Keratinocyte (primary cell): Measurements from ENCODE around the gene CCSAP. TPM values are rescaled to one million over a fixed set of nuclear protein-coding genes. Genes with fewer than 3 reads are reported as not detected.

Experiments used
- DNase-seq: peaks from one replicate; pipeline ENCODE4 v3.0.0-alpha.2; 2011; ENCODE audit warnings: low read depth, missing footprints, low spot score
- FAIRE-seq: peaks from 2 replicates; lab custom pipeline; 2011; peaks lifted over from hg19 to GRCh38; lab: Jason Lieb, UNC
- H2AFZ ChIP-seq: 2 replicates; pipeline ENCODE4 v1.6.0; 2012; ENCODE audit warnings: low read length, control low read depth, inconsistent platforms; ENCODE audit not compliant: control insufficient read depth
- H3K27ac ChIP-seq: 2 replicates; pipeline ENCODE4 v1.5.1; 2011; ENCODE audit warnings: low read length; ENCODE audit not compliant: control insufficient read depth, insufficient read depth
- H3K27me3 ChIP-seq: 3 replicates; pipeline ENCODE4 v1.6.0; 2011; ENCODE audit warnings: low read length; ENCODE audit not compliant: control insufficient read depth, insufficient read depth; ENCODE audit errors: extremely low read depth
- H3K36me3 ChIP-seq, 2 experiments: 2 replicates in 1 of 2; 3 replicates in 1 of 2; pipeline ENCODE4 v1.5.1; 2011; ENCODE audit warnings: low read length in 2 of 2, mild to moderate bottlenecking in 1 of 2; ENCODE audit not compliant: control insufficient read depth in 2 of 2, insufficient read depth in 2 of 2; ENCODE audit errors: extremely low read depth in 1 of 2
- H3K4me1 ChIP-seq: 3 replicates; pipeline ENCODE4 v1.5.1; 2011; ENCODE audit warnings: low read length; ENCODE audit not compliant: control insufficient read depth, insufficient read depth; ENCODE audit errors: extremely low read depth
- H3K4me2 ChIP-seq: 3 replicates; pipeline ENCODE4 v1.6.0; 2011; ENCODE audit warnings: low read depth, low read length; ENCODE audit not compliant: control insufficient read depth, insufficient read depth; ENCODE audit errors: extremely low read depth
- H3K4me3 ChIP-seq, 3 experiments: fragments of 200-600 bp in 1 of 3; sonication (generic) in 1 of 3; 2 replicates in 2 of 3; 3 replicates in 1 of 3; pipeline ENCODE4 v1.5.1; 2011 to 2016; ENCODE audit warnings: low read length in 3 of 3, mild to moderate bottlenecking in 3 of 3, control low read depth in 2 of 3, inconsistent platforms in 1 of 3, low read depth in 1 of 3, mixed read lengths in 1 of 3, mixed run types in 1 of 3, moderate library complexity in 1 of 3; ENCODE audit not compliant: control insufficient read depth in 2 of 3, insufficient read depth in 2 of 3; ENCODE audit errors: extremely low read depth in 1 of 3
- H3K79me2 ChIP-seq: 2 replicates; pipeline ENCODE4 v1.6.0; 2012; ENCODE audit warnings: low read length; ENCODE audit not compliant: control insufficient read depth, insufficient read depth
- H3K9ac ChIP-seq: 3 replicates; pipeline ENCODE4 v1.6.0; 2011; ENCODE audit warnings: low read length; ENCODE audit not compliant: control insufficient read depth, insufficient read depth; ENCODE audit errors: extremely low read depth
- H3K9me1 ChIP-seq: 3 replicates; pipeline ENCODE4 v1.6.0; 2011; ENCODE audit warnings: low read length; ENCODE audit not compliant: control insufficient read depth, insufficient read depth; ENCODE audit errors: extremely low read depth
- H3K9me3 ChIP-seq: 2 replicates; pipeline ENCODE4 v1.5.1; 2012; ENCODE audit warnings: low read depth, low read length; ENCODE audit not compliant: control insufficient read depth
- H4K20me1 ChIP-seq: 3 replicates; pipeline ENCODE4 v1.6.0; 2011; ENCODE audit warnings: low read length; ENCODE audit not compliant: control insufficient read depth, insufficient read depth; ENCODE audit errors: extremely low read depth
- EZH2 ChIP-seq: IDR thresholded peaks from one replicate; pipeline ENCODE4 v1.6.1; 2012; ENCODE audit warnings: inconsistent platforms, mild to moderate bottlenecking, low read length, moderate library complexity
- dilution Hi-C: fragments of 300-500 bp; cut with MboI; formaldehyde crosslinking; loops from one replicate; pipeline ENCODE4 v1.7.0; 2020; ENCODE audit warnings: low sequenced_read_pairs; ENCODE audit not compliant: extremely low pct_ligation_motif_present
- polyA plus RNA-seq, 5 experiments: library from polyadenylated mRNA; depleted of rRNA in 3 of 5; stranded (reverse) in 3 of 5; stranded (forward) in 1 of 5; unstranded in 1 of 5; fragments of >200 nt; gene quantifications; 1 replicate in 1 of 5; 2 replicates in 3 of 5; 3 replicates in 1 of 5; pipeline versions ENCODE4 v1.2.1 to v1.2.3, GENCODE V29; 2011 to 2012; ENCODE audit warnings: missing spikeins in 2 of 5, low read depth in 1 of 5, low replicate concordance in 1 of 5
- TF ChIP-seq, protein P1 (sequence below), 3 experiments: IDR thresholded peaks in 1 of 3; conservative IDR thresholded peaks in 1 of 3; optimal IDR thresholded peaks in 1 of 3; 2 replicates in 2 of 3; 3 replicates in 1 of 3; pipeline versions ENCODE3 to v1.5.1; 2011; ENCODE audit warnings: low read length in 3 of 3, mild to moderate bottlenecking in 3 of 3, moderate library complexity in 2 of 3, control low read depth in 1 of 3, inconsistent platforms in 1 of 3; ENCODE audit not compliant: insufficient read depth in 2 of 3; ENCODE audit errors: extremely low read depth in 1 of 3

Gene CCSAP
- polyA plus RNA-seq, 1 donor (not counting 4 experiments of a cell fraction or from before 2014, with no cell fraction given) = 6.5 TPM

DNA sequence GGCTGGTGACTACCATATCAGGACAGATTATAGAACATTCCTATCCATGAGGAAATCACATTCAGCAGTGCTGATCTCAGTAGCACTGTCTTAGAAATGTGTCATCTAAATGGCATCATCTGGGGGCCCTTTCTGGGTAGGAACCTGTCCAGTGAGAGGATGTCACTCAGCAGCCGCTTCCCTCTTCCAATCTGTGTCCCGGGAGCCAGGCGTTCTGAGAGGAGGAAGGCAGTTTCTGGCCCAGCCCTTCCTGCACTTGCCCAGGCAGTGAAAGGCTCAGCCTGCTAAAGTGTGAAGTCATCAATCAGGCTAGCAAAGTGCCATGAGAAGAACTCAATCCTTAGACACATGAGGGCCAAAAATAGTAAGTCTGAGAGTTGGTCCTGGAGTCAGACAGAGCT is 46.3 kb downstream of the CCSAP start:
- H3K27ac ChIP-seq = no peak overlapping the region

DNA sequence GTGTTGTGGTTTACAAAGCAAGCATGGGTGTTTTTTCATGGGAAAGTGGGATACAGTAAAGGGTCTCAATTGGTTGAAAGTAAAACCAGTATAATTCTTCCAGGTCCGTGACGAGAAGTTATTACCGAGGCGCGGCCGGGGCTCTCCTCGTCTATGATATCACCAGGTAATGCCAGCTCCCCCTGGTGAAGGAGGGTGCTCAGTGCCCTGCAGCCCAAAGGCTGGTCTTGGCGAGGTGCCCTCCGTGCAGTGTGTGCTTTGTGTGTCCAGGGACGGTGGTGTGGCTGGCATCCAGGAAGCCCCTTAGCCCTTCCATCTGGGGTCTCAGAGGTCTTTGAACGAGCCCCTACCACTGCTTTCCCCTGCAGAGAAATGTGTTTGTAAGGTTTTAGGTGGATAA is 47.1 kb downstream of the CCSAP start:
- Histone ChIP-seq H3K4me1 (no peaks in the 10 kb centered on the region), H3K4me2 (no peak overlapping the region), H3K27ac (no peak overlapping the region), H4K20me1 (no peaks in the 10 kb centered on the region), H3K4me3 (no peak overlapping the region), H3K9me3 (no peaks in the 10 kb centered on the region), H3K9ac (no peak overlapping the region), H3K9me1 (no peaks in the 10 kb centered on the region), H2AFZ (no peak overlapping the region), H3K79me2 (no peaks in the 10 kb centered on the region), H3K27me3 (no peaks in the 10 kb centered on the region), H3K36me3 (peaks cover 17 to 22% of the 10 kb centered on the region in 2 experiments)
- dilution Hi-C loops = no loop called here
- DNase-seq (no peak), FAIRE-seq (no peak)
- TF ChIP-seq, protein P1, sequence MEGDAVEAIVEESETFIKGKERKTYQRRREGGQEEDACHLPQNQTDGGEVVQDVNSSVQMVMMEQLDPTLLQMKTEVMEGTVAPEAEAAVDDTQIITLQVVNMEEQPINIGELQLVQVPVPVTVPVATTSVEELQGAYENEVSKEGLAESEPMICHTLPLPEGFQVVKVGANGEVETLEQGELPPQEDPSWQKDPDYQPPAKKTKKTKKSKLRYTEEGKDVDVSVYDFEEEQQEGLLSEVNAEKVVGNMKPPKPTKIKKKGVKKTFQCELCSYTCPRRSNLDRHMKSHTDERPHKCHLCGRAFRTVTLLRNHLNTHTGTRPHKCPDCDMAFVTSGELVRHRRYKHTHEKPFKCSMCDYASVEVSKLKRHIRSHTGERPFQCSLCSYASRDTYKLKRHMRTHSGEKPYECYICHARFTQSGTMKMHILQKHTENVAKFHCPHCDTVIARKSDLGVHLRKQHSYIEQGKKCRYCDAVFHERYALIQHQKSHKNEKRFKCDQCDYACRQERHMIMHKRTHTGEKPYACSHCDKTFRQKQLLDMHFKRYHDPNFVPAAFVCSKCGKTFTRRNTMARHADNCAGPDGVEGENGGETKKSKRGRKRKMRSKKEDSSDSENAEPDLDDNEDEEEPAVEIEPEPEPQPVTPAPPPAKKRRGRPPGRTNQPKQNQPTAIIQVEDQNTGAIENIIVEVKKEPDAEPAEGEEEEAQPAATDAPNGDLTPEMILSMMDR (optimal IDR thresholded peaks at IDR 0.05 in 1 of 3, IDR thresholded peaks at IDR 0.05 in 1 of 3, conservative IDR thresholded peaks at IDR 0.05 in 1 of 3; ENCODE audit: extremely low read depth in 1 of 3, insufficient read depth in 2 of 3, low read length in 3 of 3) = no peak
- no peak for TF ChIP-seq EZH2

More for the DNA sequence above, 46.3 kb downstream of the CCSAP start:
- Histone ChIP-seq H2AFZ (no peak overlapping the region), H3K4me1 (no peaks in the 10 kb centered on the region), H3K9me1 (no peaks in the 10 kb centered on the region), H3K36me3 (peaks cover 20 to 25% of the 10 kb centered on the region in 2 experiments), H4K20me1 (no peaks in the 10 kb centered on the region), H3K9me3 (no peaks in the 10 kb centered on the region), H3K27me3 (no peaks in the 10 kb centered on the region), H3K4me2 (no peak overlapping the region), H3K9ac (no peak overlapping the region), H3K4me3 (no peak overlapping the region), H3K79me2 (no peaks in the 10 kb centered on the region)
- FAIRE-seq (no peak), DNase-seq (no peak)
- dilution Hi-C loops = no loop called here
- TF ChIP-seq, protein P1 (optimal IDR thresholded peaks at IDR 0.05 in 1 of 3, IDR thresholded peaks at IDR 0.05 in 1 of 3, conservative IDR thresholded peaks at IDR 0.05 in 1 of 3; ENCODE audit: extremely low read depth in 1 of 3, insufficient read depth in 2 of 3, low read length in 3 of 3) = no peak
- TF ChIP-seq EZH2 = no peak
